Skin of body (tissue), 2 donors: ENCODE measurements around the gene RAB7A. TPM values are rescaled to one million over a fixed set of nuclear protein-coding genes. Genes with fewer than 3 reads are reported as not detected.
A peak's percentile ranks its signal among the peaks of the same experiment; 100 is the strongest.

Experiments
- DNase-seq: peaks from one replicate; lab custom pipeline; 2025; lab: John Stamatoyannopoulos, UW
- total RNA-seq: library from RNA; depleted of rRNA; stranded (reverse); fragments of >200 nt; gene quantifications from one replicate; pipeline ENCODE4 v1.2.3, GENCODE V29; 2014

RAB7A gene
- total RNA-seq: 58.6 TPM

GRCh38 chr3:128726023-128727016 is at the start of gene RAB7A:
Gene RAB7A (plus strand): TSS chr3:128726183. CDS start chr3:128795368, 69,185 bp downstream.
- peak; percentile 98 for DNase-seq

DNA sequence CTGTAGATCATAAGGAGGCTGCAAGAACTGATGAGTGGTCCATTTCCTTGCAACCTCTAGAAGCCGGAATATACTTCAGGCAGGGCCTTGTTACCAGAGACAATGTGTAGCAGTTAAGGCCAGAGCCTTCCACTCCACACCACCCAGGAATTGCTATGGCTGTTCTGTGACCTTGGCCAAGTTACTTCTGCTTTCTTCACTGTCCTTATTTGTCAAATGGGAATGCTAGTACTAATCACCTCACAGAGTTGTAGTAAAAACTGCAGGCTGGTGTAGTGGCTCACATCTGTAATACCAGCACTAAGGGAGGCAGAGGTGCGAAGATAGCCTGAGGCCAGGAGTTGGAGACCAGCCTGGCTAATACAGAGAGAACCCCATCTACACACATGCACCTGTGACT is 46.6 kb upstream of the RAB7A start:
- no peak for DNase-seq

- DNase-seq: peak; percentile 97
Observed at GRCh38 chr3:128680603-128681368, 45.2 kb upstream of the RAB7A start.

- DNase-seq: no peak
Observed at GRCh38 chr3:128681369-128681829, 44.6 kb upstream of the RAB7A start.

- no peak for DNase-seq
Observed at GRCh38 chr3:128683957-128684356, 42.0 kb upstream of the RAB7A start.

DNA sequence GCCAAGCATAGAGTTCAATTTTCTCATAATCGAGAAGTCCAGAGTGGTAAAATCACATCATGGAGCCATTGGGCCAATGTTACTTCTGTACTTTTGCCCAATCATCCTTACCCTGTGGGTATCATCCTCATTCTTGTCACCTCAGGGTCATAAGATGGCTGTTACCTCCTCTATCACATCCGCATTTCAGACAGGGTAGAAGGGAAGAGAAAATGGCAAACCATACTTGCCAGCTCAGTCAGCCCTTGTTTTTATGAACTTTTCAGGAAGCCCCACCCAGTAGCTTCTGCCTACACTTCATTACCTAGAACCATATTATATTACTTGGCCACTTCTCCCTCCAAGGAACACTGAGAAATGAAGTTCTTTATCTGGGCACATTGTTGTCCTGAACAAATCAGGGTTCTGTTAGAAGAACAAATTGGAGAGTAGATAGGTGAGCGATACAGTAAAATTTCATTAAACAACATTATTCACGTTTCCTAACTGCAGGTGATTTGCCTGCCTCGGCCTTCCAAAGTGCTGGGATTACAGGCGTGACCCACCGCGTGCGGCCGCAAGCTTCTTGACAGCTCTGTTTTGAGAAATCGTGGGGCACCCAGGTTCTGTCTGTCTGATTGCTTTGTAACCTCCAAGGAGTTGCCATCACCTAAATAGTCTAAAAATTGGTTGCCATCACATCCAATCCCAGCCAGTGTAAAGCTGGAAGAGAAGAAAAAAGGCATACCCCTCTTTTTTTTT is 40.8 kb upstream of the RAB7A start:
- DNase-seq: no peak

- DNase-seq: no peak
Observed at GRCh38 chr3:128686465-128686864, 39.5 kb upstream of the RAB7A start.

DNA sequence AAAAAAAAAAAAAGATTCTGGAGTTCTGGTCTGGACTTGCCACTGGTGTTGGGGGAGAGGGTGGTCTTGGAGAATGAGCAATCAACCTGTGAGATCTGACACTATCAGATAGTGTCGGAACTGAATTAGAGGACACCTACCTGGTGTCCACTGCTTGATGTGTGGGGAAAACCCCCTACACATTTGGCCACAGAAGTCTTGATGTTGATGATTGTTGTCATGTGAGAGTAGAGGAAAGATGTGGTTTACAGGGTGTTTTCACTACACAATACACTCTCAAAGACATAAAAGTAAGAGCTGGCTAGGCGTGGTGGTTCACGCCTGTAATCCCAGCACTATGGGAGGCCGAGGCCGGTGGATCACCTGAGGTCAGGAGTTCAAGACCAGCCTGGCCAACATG is 36.9 kb upstream of the RAB7A start:
- DNase-seq: no peak

- no peak for DNase-seq
Observed at GRCh38 chr3:128693696-128694095, 32.3 kb upstream of the RAB7A start.

DNA sequence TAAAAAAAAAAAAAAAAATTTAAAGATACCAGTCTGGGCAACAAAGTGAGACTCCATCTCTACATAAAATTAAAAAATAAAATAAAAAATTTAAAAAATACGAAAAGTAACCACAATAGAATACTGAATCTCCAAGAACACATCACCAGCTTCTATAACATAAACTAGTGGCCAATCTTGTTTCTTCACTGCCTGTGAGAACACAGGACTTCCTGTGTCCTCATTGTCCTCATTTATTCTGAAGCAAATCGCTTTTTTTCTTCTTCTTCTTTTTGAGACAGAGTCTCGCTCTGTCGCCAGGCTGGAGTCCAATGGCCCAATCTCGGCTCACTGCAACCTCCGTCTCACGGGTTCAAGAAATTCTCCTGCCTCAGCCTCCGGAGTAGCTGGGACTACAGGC is 28.6 kb upstream of the RAB7A start:
- DNase-seq: no peak

DNA sequence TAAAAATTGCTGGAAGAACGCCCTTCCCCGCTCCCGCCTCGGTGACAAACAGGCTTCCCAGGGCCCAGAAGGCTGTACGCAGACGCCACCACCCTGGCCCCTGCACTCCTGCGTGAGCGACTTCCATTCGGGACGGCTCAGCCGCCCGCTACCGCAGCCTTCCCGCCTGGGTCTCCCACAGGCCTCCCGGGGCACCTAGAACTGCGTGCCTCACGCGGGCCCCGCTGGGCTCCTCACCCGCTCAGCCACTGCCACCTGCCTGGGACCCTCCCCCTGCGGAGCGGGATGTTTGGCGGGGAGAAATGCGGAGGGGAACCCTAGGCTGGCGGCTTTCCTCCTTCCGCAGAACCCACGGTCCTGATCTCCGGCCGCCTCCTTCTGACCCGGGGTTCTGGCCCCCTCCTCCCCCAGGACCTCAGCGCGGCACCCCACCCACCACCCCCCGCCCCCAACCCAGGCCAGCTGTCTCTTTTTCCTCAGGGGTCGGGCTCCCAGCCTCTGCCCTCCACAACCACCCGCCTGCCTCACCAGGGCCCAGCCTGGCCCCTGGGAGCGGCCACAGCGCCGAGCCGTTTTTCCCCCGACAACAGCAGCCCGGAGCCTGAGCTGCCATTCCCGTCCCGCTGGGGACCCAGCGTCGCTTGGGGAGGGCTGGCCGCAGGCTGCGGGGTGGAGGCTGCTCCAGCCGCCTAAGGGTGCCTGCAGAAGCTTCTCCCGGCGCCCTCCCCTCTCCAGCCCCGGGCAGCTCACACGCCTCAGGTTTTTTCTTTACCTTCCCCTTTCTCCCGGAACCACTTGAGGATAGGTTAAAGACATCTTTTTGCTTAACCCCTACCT is 27.6 kb upstream of the RAB7A start:
- DNase-seq: no peak

DNA sequence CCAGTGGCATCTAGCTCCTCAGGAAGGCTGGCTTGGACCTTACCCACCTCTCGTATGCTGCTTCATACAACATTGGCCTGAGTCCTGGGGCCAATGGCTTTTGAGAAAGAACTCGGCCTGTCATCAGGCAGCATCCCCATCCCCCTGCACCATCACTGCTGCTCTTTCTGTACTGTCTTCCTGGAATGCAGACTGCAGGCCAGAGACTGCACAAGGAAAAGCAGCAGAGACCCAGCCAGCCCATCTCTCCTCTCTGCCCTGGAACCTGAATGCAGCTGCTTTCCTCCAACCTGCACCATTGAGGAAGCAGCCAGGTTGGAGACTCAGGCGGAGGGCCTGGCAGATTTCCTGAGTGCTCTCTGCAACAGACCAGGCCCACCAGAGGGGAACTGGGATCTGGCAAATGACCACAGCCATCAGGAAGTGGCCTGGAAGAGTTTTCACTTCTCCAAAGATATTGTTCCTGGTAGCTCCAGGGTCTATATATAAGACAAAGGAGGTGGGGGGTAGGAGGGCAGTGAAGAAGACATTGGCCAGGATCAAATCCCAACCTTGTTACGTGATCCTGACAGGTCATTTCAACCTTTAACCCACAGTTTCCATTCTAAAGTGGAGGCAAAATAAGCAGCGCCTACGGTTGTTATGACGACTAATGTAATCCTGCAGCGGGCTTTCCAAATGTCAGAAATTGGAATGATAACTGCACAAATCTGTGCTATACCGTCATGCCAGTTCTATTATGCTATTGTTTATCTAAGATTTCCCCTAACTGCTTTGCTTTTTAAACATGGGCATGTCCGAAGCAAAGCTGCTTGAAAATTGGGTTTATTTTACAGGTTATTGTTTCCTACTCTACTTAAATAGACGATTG is 24.4 kb upstream of the RAB7A start:
- no peak for DNase-seq

DNA sequence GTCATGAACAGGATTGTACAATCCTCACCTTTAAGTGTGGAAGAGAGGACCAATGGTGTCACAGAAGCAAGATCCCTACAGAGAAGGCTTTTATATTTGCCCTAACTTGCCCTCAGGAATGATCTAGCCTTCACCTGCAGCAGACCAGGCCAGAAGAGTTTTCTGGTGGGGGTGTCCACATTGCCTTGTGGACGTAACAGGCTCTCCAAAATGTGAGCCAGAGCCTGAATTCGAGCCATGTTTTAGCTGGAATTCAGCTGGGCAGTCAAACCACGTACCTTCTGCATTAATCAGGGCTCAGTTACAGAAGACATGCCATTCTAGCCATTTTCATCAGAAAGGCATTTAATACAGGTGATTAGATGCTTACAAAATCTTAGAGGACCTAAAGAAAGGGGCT is 23.6 kb upstream of the RAB7A start:
- DNase-seq: no peak

- DNase-seq: no peak
Observed at GRCh38 chr3:128703561-128703960, 22.4 kb upstream of the RAB7A start.

DNA sequence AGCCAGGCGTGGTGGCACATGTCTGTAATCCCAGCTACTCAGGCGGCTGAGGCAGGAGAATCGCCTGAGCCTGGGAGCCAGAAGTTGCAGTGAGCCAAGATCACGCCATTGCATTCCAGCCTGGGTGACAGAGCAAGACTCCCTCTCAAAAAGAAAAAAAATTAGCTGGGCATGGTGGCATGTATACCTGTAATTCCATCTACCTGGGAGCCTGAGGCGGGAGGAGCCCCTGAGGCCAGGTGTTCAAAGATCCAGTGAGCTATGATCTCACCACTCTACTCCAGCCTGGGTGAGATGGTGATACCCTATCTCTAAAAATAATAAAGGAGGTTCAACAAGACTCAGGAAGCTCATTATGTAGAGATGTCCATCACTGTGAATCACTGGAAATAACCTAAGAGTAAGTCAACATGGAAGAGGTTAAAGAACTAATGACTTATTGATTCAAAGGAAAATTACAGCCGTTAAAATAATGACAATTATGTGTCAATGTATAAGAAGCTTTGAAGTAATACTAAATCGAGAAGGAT is 19.8 kb upstream of the RAB7A start:
- DNase-seq: no peak

DNA sequence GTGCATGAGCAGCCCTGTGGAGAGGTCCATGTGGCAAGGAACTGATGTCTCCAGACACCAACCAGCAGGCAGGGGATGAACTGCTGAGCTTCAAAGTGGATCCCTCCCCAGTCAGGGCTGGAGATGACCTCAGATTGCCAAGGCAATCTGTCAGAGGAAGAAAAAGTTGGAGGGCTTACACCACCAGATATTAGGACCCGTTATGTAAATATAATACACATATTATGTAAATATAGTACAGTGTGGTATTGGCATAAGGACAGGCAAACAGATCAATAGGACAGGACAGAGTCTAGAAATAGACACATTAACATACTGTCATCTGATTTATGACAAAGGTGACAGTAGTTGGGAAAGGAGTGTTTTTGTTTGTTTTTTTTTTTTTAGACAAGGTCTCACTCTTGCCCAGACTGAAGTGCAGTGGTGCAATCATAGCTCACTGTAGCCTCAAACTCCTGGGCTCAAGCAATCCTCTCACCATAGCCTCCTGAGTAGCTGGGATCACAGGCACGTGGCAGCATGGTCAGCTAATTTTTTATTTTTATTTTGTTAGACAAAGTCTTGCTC is 18.0 kb upstream of the RAB7A start:
- no peak for DNase-seq

DNA sequence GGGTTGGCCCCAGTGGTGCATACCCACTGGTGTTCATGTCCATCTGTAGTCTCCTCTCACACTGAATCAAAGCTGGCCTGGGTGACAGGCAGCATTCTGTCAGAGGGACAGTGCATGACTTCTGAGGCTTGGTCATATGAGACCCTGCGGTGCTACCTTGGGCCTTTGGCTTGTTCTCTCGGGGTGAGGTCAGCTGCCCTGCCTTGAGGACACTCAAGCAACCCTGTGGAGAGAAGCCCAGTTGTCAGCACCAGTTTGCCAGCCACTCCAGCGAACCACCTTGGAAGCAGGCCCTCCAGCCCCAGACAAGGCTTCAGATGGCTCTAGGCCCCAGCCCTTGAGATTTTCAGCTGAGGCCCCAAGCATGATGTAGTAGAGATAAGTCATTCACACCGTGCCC is 16.9 kb upstream of the RAB7A start:
- no peak for DNase-seq

DNA sequence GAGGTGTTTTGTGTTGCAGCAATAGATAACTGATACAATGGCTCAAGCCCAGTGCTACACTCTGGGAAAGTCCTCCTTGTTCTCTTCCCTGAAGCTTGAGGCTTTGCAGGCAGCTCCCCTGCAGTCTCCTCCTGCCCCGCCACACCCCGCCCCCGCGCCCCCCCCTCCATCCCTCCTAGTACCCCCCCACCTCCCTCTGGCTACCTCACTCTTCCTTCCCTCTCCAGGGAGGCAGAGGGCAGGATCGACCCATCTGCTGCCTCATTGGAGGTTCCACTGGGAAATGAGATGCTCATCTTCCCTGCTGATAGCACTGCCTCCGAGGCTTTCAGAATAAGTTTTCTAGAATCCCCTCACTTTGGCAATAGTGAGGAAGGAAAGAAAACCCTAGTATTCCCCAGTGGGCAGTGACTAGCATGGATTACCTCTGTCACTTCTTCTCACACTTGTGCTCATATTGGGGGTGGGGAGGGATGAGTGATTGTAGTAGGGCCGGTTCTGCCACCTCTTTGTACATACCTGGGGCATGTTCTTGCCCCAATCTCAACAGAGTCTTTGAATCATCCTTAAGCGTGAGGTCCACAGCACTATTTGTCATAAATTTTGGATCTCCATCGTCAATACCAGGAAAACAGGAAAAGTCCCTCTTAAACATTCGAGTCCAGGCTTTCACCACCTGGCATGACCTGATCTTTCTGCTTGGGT is 16.3 kb upstream of the RAB7A start:
- DNase-seq: no peak
